ENCODE data around the gene SLC22A15.

GRCh38 chr1:115983584-115983983, 7.3 kb downstream of the SLC22A15 start:
- no peak for TF ChIP-seq EZH2 (IDR thresholded peaks at IDR 0.05; ENCODE audit: insufficient read depth, poor library complexity, severe bottlenecking)
- TF ChIP-seq EZH2phosphoT487 (IDR thresholded peaks at IDR 0.05; ENCODE audit: insufficient read depth, low read depth): no peak

Data from GM23248 (cell line).